SIG-M5 treated with dmso at 0.1 percent for 504 hours (cell line): Measurements from ENCODE around the gene TLN1.

Experiments used
- DNase-seq: peaks from one replicate; lab custom pipeline; 2025; ENCODE audit not compliant: unreplicated experiment; lab: John Stamatoyannopoulos, UW

The TLN1 gene

DNA sequence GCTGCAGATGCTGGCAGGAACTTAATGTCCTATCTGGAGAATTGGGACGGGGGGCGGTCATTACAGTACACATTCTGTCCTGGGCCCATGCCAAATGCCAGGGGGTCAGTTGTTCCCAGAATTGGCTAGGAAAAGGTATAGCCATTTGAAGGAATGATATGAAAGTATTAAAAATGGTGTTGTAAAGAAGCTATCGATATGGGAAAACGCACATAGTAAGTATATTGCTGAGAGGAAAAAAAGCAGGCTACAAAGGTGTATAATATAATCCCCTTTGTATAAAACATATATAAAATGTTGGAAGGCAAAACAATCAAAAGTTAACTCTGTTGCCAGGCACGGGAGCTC lies 66.5 kb downstream of the TLN1 start:
- DNase-seq = peak; percentile 35

DNA sequence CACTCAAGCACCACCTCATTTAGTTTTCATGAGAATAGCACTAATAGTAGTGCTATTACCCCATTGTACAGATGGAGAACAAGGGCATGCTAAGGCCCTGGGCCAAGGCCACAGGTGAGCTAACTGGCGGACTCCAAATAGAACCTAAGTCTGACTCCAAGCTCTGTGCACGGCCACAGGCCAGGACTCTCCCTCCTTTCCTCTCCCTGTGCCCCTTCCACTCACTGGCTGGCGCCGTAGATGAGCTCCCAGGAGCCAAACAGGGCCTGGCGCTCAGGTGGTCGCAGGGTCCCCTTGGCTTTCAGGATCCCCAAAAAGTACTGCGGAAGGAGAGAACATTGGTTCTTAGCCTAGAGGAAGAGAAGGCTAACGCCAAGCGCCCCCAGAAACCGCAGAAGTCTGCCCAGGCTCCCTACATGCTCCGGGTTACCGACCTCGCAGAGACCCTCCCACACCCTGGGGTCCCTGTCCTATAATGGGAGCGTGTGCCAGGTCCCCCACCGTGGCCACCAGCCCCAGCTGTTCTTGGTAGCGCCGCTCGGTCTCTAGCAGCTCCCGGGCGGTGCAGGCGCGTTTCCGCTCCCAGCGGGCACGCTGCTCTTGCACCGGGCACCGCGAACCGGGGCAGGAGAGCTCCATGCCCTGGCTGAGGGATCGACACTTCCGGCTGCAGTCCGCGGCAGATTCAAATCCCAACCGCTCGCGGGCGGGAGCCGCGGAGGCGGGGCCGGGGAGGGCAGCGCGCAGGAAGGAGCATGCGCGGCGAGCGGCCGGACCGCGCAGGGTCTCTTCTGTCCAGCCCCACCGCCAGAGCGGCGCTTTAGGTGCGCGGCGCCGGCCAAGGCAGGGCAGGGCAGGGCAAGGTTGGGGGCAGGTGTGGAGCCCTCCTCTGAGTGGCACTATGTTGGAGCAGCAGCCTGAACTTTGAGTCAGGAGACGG lies 67.2 kb downstream of the TLN1 start, which contains the start of gene ARHGEF39:
Gene ARHGEF39 (minus strand): TSS at position 665 of the 940 bp plus-strand sequence. CDS start 26 bp downstream, at position 639.
- peak; percentile 68 for DNase-seq

DNA sequence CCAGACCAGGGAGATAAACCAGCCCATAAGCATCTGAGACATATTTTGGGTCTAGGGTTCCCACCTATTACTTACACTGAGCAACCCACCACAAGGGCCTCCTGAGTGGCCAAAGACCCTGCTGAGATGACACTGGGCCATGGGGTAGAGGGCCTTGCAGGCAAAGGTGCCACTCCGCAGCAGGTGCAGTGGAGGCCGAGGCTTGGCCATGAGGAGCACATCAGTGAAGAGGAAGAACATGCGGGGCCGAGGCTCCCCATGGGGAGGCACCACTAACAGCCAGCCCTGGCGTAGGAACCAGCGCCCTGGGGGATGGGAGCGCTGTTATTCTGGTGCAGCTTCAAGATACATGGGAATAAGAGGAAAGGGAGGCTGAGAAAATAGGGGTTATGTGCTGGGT lies 69.6 kb downstream of the TLN1 start:
- DNase-seq = no peak

DNA sequence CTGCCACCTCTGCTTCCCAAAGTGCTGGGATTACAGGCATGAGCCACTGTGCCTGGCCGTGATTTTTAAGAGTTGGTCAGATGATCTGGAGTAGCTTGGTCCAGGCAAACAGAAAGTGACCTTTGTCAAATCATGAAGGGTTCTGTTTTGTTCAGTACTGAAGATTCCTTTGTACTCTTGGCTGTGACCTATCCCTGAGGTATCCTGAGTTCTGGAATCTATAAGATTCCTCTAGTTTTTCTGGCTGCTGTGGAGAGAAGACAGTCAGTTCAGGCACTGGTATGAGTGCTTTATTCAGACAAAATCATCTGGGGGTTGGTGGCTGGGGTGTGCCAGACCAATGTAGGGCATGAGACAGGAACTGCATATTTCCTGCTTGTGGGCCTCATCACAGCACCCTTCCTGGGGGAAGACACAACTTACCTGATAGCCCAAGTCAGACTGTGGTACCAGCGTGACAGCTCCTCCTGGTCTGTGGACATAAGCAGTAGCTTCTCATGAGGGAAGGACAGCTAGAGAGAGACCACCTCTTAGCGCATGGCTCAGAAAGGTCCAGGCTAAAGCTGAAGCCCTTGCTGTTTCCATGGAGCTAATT lies 70.1 kb downstream of the TLN1 start:
- DNase-seq = no peak

DNA sequence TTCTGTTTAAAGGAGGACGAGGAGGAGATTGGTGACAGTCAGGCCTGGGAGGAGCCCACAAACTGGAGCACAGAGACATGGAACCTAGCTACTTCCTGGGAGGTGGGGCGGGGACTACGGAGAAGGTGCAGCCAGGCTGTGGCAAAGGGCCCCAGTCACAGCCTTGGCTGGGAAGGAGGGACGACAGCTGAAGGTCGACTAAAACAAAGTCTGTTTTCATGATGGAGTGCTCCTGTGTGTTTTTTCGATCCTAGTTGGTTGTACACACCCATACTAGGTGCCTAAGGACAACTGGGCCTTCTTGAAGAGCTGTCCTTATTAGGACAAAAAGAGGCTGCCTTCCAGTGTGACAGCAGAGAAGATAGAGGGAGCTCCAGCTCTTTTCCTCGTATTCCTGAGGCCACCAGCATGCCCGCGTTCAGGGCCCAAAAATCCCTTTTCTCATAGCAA lies 71.0 kb downstream of the TLN1 start:
- peak; percentile 17 for DNase-seq

DNA sequence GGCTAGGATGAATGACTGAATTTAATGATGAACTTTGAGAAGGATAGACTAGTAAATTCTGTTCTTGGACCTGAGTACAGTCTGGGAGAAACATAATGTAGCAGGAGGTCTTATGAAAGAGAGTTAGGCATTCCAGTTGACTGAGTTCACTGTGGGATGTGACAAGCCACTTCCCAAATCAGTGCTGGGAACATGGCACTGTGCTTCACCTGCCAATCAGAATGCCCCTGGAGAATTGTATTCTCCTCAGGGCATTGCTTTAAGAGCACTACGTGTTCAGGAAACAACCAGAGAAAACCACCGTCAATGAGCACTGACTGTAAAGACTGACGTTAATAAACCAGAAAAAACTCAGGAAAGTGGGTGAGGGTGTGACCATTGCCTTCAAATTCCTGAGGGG lies 72.7 kb downstream of the TLN1 start:
- DNase-seq = no peak

DNA sequence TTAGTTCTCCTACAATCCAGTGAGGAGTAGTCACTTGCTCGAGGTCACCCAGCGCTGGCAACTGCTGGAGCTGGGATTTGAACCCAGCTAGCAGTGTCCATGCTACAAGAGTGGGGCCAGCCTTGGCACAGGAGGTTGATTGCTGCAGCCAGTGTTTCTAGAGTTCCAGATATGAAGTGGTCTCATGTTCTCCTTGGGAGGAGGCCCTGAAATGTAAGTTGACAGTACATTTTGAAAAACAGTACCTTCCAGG lies 73.1 kb downstream of the TLN1 start:
- peak; percentile 33 for DNase-seq

DNA sequence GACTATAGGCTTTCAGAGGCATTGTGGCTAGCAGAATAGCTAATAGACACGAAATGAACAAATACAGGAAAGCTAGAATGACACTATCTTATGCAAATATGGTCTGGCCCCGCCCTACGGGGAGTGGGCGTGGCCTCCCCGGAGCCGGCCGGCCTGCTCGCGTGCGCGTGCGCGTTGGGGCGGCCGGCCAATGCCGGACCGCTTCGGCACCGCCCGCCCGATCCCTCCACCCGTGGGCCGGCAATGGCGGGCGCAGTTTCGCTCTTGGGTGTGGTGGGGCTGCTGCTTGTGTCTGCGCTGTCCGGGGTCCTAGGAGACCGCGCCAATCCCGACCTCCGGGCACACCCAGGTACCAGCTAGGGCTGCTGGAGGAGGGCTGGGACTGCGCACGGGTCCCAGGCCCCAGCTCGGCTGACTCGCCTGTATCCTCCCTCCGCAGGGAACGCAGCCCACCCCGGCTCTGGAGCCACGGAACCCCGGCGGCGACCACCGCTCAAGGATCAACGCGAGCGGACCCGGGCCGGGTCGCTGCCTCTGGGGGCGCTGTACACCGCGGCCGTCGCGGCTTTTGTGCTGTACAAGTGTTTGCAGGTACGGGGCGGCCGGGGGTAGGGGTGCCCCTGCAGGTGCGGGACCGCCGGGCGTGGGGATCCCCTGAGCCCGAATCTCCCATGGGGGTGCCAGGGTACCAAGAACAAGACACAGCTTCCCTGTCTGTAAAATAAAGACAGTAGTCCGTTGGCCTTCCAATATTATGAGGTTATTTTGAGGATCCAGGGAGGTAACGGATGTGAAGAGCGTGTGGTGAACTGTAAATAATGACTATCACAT lies 73.6 kb downstream of the TLN1 start, which contains the start of gene CCDC107:
Gene CCDC107 (plus strand): TSS at position 156 of the 831 bp plus-strand sequence. CDS start 88 bp downstream, at position 244.
- DNase-seq = peak; percentile 67

DNA sequence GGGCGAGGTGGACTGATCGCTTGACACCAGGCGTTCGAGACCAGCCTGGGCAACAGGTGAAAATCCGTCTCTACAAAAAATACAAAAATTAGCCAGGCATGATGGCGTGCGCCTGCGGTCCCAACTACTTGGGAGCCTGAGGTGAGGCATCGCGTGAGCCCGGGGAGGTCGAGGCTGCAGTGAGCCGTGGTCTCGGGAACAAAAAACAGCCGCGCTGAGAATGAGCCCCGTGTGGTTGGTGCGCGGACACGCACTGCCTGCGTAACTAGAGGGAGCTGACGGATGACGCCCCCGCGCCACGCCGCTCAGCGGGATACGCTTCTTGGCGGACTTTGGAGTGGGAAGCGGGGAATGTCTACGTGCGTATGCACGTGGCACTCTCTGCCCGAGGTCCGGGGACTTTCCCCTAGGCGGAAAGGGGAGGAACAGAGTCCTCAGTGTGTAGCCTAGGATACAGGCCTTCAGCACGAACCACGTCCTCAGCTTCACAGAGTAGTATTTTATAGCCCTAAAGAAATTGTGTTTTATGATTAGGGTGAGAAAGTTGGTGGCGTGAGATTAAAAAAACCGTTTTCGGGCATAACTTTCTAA lies 74.4 kb downstream of the TLN1 start, which contains the start of gene RMRP:
Gene RMRP (minus strand): TSS at position 474 of the 591 bp plus-strand sequence.
- peak; percentile 98 for DNase-seq

DNA sequence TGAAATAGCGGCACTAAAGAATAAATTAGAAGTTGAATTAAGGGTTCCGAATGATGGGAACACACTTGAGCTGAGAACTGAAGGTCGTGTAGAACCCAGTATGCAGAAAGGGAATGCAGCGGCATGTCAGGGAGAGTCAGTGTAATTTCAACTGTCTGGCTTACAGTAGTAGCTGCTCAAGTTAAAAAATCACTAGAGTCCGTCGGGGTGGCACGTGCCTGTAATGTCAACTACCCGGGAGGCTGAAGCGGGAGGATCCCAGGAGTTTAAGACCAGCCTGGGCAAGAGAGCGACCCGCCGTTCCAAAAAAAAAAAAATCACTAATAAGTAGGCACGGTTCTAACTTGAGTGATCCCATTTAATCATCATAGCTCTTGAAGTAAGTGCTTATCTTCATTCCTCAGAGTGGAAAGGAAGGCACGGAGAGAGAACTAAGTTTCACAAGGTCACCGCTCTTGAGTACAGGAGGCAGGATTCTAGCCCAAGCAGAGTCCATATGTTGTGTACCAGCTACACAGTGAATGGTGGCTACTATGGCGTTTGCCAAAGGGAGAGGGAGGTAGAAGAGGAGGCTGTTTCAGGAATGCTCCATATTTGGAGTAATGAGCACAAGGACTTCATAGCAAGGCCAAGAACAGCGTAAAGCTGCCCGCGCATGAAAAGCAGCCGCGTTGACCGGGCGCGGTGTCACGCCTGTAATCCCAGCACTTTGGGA lies 75.0 kb downstream of the TLN1 start:
- DNase-seq = no peak

DNA sequence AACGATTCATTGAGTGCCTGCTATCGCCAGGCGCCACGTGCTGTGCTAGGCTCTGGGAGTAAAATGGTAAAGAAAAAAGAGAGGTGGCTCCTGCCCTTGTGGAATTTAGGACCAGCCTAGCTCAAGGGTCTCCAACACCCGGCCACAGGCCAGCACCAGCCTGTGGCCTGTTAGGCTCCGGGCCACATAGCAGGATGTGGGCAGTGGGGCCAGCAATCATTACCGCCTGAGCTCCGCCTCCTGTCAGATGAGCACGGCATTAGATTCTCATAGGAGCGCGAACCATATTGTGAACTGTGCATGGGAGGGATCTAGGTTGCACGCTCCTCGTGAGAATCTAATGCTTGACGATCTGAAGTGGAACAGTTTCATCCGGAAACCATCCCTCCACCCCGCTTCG lies 75.6 kb downstream of the TLN1 start:
- DNase-seq = no peak

DNA sequence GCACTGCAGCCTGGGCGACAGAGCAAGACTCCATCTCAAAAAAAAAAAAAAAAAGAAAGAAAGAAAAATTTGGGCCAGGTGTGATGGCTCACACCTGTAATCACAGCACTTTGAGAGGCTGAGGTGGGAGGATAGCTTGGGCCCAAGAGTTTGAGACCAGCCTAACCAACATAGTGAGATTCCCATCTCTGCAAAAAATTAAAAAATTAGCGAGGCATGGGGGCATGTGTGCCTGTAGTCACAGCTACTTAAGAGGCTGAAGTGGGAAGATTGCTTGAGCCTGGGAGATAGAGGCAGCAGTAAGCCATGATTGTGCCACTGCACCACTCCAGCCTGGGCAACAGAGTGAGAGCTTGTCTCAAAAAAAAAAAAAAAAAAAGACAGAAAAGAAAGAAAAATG lies 78.4 kb downstream of the TLN1 start:
- no peak for DNase-seq

DNA sequence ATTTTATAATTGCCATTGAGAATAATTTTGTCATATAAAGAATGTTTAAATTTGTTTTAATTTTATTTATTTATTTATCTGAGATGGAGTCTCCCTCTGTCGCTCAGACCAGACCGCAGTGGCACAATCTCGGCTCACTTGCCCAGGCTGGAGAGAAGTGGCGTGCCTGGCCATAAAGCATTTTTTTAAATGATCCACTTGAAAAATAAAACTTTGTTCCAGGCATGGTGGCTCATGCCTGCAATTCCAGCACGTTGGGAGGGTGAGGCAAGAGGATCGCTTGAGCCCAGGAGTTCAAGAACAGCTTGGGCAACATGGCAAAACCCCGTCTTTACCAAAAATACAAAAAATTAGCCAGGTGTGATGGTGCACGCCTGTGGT lies 79.2 kb downstream of the TLN1 start:
- DNase-seq = no peak

DNA sequence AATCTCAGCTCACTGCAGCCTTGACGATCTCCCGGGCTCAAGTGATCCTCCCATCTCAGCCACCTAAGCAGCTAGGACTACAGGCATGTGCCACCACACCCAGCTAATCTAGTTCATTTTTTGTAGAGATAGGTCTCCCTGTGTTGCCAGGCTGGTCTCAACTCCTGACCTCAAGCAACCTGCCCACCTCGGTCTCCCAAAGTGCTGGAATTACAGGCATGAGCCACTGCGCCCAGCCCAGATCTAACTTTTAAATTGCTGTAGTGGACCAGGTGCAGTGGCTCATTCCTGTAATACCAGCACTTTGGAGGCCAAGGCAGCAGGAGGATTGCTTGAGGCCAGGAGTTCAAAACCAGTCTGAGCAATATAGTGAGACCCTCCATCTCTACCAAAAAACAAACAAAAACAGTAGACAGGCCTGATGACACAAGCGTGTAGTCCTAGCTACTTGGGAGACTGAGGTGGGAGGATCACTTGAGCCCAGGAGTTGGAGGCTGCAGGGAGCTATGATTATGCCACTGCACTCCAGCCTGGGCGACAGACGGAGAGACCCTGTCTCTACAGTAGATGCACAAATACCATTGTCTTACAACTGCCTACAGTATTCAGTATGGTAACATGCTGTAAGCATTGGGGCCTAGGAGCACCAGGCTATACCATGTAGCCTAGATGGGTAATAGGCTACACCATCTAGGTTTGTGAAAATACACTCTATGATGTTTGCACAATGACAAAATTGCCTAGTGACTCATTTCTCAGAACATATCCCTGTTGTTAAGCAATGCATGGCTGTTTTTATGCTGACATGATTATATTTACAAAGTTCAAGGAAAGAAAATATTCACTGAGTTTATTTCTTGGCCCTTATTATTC lies 79.8 kb downstream of the TLN1 start:
- peak; percentile 59 for DNase-seq

DNA sequence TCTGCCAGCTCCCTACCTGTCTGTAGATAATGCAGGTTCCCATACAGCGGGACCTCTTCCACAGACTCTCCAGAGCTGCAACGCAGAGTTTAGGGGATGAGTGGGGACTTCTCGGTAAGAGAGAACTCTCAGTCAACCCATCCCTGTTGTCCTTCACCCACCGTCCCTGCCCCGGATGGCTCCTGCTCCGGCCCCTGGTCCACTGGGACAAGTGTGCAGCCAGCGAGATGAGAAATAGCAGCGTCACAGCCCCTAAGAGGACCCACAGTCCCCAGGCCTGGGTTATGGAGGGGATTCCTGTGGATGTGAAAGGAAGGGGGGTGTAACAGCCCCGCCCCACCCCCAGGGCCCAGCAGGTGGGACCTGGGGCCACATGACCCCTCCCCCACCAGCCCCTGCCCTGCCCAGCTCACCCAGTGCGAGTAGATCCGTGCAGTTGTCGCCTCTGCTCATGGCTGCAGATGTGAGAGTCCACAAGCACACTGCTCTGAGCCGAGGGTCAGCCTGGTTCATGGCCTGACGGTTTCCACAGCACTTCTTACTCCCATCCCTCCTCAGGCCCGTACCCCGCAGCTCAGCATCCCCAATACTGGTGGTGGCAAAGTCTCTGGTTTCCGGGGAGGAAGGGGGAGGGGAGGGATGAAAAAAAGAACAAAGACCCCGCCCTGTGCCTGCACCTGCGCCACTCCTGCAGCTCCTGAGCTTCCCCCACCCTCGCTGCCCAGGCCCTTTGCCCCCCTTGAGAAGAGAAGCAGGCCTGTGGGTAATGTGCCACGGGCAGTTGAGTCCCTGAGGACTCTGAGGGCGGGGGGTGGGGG lies 81.4 kb downstream of the TLN1 start, which contains the start of gene SIT1:
Gene SIT1 (minus strand): TSS at position 591 of the 818 bp plus-strand sequence. CDS start 78 bp downstream, at position 513.
- no peak for DNase-seq

DNA sequence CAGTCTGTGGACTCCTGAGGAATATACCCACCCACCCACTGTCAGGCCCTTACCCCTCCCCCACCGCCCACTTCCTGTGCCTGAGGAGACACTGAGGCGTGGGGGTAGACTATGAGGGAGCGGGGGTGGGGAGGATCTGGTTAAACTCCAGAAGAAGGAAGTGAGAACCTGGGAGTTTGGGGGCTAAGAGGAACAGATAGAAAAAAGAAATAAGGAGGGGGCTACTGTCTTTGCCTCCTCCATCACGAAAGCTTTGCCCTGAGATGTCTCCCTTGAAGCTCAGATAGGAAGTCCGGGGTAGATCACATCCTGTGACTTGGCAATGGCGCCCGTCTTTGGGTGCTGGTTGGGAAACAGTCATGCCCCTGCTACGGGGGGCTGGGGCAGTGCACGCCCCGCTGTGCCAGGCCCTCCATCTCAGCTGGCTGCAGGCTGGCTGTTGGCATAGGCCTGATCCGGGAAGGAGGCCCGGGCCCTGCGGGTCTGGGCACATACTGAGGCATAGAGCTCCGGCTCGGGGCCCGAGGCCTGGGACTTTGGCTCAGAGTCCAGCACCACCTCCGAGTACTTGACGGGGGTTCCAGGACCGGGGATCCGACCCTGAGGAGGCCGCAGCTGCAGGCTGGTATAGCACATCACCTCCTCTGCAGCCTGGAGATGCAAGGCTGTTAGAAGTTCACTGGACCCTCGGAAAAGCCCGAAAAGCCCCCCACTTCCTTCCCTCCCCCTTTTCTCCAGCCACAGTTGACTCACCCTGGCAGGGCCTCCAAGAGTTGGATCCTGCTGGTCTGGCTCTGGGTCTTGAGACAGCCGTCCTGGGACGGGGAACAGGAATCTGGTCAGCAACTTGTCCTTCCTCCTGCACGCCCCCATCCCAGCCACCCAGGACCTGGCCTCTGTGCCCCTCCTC lies 82.3 kb downstream of the TLN1 start:
- peak; percentile 78 for DNase-seq
